GM19455 (cell line): Measurements from ENCODE around the gene ZNF516.
"Not testable (repeated sequence)": the region's sequence is repeated elsewhere in the genome, so short reads cannot be mapped to it uniquely, and the experiment has no call there.

ENCODE experiments used
- ATAC-seq: cut with Tn5 transposase; IDR thresholded peaks from one replicate; pipeline ENCODE4 v1.9.1; 2021; ENCODE audit not compliant: unreplicated experiment

Gene ZNF516, protein sequence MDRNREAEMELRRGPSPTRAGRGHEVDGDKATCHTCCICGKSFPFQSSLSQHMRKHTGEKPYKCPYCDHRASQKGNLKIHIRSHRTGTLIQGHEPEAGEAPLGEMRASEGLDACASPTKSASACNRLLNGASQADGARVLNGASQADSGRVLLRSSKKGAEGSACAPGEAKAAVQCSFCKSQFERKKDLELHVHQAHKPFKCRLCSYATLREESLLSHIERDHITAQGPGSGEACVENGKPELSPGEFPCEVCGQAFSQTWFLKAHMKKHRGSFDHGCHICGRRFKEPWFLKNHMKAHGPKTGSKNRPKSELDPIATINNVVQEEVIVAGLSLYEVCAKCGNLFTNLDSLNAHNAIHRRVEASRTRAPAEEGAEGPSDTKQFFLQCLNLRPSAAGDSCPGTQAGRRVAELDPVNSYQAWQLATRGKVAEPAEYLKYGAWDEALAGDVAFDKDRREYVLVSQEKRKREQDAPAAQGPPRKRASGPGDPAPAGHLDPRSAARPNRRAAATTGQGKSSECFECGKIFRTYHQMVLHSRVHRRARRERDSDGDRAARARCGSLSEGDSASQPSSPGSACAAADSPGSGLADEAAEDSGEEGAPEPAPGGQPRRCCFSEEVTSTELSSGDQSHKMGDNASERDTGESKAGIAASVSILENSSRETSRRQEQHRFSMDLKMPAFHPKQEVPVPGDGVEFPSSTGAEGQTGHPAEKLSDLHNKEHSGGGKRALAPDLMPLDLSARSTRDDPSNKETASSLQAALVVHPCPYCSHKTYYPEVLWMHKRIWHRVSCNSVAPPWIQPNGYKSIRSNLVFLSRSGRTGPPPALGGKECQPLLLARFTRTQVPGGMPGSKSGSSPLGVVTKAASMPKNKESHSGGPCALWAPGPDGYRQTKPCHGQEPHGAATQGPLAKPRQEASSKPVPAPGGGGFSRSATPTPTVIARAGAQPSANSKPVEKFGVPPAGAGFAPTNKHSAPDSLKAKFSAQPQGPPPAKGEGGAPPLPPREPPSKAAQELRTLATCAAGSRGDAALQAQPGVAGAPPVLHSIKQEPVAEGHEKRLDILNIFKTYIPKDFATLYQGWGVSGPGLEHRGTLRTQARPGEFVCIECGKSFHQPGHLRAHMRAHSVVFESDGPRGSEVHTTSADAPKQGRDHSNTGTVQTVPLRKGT

DNA sequence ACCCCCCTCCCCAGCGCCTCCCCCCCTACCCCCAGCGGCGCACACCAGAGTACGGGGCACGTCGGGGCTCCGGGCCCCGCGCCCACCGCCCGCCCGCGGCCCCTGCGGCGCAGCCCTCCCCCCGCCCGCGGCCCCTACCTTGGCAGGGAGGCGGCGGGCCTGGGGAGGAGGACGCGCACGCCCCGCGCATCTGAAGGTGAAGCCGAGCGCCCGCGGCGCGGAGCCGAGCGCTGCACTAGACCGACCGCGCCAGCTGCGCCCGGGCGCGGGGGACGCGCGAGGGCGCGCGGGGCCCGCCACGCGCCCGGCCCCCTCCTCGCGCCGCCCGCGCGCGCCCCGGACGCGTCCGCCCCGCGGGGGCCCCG is at the start of gene ZNF516:
Gene ZNF516 (minus strand): TSS at position 237 of the 365 bp plus-strand sequence. CDS start 52,188 bp downstream, outside the sequence.
- ATAC-seq = no peak

DNA sequence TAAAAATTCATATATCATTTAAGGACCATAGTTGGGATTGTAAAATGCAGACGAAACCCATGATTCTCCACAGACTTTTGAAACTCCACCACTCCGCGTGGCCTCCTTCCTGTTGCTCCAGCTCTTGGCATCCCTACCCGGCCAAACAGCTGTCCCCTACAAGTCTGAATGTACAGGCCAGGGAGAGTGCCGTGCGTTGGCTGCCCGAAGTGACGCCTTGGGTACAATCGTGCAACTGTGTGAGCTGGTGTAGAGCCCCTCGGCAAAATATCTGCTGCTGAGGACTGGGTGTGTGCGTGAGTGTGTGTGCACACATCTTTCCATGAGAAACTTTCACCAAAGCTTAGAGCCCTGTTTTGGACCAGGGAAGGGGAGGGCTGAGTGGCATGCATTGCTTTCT is 43.8 kb upstream of the ZNF516 start:
- ATAC-seq = no peak

DNA sequence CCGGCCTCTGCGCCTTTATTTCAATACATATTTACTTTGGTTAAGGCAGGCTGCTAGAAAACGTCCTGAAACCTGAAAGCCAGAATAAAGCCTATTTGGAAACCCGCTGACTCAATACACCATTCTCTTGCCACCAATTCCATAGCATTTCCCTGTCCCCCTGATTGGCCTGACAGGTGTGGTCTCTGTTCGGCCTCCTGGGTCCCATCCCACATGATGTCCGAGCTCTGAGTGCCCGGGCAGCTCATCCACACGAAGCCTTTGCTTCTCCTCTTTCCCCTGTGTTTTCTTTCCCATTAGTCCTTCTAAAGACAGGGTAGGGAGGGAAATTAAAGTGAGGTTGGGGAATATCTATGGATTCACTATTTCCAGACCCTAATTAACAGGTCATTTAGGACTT is 42.6 kb upstream of the ZNF516 start:
- no peak for ATAC-seq

DNA sequence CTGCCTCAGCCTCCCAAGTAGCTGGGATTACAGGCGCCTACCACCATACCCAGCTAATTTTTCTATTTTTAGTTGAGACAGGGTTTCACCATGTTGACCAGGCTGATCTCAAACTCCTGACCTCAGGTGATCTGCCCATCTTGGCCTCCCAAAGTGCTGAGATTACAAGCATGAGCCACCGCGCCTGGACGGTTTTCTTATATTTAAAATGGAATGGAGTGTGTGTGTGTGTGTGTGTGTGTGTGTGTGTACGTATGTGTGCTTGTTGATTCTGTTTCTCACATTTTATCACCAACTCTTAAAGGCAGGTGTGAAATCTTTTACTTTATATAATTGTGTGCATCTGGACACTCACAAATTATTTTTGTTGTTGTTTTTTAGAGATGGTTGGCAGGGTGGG is 41.6 kb upstream of the ZNF516 start:
- ATAC-seq = not testable (repeated sequence)

DNA sequence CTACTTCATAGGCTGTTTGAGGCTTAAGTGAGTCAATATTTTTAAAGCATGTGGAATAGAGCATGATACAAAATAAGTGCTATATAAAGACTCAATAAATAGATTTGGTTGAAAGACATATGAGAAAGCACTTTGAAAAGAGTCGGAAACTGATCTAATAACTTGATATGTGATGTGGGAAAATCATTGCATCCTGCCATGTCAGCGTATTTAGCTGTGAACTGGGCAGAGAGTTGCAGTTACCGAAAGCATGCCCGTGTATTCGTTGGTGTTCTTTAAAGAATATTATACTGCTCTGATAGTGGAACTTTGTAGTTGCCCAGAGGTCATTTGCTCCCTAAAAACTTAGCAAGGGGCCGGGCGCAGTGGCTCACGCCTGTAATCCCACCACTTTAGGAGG is 37.8 kb upstream of the ZNF516 start:
- no peak for ATAC-seq

DNA sequence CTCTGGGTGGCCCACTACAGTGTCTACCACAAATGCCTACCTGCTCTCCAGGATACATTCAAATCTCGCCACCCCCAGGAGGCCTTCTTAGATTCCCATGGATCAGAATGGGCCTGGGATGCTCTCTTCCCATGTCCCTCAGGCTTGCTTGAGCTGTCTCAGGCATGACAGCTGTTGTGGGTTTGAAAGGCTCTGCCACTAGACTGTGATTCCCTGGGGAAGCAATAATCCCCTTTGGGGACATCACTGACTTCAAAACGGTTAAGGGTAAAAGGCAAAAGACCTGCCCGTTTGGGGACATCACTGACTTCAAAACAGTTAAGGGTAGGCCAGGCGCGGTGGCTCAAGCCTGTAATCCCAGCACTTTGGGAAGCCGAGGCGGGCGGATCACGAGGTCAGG is 35.8 kb upstream of the ZNF516 start:
- ATAC-seq = no peak

DNA sequence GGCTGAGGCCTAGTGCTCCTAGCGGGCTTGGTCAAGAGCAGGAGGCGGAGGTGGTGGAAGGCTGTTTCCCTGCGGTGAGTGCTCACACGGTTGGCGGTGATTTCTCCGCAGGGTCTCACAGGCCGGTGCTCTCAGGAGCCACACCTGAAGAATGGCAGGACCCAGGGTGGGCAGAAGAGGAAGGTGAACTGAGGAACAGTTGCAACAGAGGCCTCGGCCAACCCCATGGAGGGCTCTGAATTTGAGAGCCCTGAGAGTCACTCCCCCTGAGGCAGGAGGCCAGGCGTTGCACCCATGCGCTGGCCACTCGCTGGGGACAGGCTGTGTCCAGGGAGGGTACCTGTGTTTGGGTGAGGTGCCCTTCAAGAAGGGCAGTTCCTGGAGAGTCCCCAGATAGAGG is 35.3 kb upstream of the ZNF516 start:
- no peak for ATAC-seq

DNA sequence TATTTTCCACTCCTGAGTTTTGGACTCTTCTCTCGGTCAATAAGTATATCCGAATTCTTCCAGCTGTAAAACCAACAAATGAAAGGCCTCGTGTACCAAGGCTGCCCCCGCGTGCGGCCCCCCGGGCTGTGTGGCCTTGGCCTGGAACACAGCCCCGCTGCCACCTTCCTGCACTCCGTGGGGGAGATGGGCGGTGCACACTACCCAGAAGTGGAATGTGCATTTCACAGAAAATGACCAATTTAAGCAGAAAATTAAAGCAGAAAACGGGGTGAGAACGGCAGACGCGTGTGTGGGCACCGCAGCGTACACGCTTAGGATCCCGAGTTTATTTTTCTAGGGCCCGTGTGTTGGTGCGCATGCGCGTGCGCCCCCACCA is 34.4 kb upstream of the ZNF516 start:
- no peak for ATAC-seq

DNA sequence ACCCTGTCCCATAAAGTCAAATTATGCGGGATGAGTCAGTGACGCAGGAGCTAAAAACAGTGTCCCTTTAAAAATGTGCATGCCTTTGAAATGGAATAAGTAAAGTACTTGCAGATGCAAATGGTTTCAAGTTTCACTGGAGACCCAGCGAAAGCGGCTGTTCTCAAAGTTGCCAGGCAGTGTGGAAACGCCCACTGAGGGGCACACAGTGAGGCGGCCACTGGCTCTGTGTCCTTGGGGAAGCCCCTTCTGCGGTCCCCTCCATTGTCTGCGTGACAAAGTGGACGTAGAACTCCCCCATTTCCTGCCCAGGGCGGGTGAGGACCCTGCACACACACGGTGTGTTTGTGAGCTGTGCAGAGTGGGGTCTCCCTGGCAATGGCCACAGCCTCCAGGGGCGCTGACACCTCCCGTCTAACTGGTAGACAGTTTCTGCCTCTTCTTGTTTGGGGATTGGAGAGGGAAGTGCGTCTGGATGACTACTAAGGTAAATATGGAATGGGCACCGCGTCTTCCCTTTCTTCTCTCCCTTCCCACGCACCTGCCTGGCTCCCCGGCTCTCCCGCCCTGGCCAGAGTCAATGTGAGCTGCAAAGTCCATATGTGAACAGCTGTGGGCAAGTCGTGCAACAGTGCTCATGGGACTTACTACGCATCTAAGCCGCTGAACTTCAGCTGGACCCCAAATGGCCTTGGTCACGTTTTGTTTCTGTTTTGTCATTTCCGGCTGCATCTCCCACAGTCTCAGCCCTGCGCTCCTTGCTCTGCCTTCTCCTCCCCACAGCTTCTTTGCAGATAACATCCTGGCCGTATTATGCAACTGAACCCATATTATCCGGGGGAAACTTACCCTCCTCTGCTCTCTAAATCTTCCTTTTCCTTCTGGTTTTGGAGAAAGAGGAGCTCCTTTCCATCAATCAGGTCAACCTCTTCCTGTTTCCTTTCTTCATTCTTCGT is 33.7 kb upstream of the ZNF516 start:
- no peak for ATAC-seq

DNA sequence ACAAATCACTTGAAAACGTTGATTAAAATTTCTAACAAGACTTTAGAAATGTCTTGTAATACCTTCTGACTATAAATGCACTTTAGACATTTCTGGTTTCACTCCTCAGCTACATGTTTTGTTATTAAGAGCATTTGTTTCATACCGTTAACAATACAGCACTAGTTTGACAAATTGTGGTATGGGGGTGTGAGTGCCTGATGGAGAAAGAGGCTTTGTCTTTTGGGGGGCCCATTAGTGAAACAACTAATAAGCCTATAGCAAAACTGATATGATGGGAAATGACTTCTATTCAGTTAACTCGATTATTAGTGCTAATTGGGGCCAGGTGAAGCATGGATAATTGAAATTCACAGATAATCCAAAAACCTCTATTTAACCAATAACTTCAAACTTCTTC is 30.9 kb upstream of the ZNF516 start:
- no peak for ATAC-seq

DNA sequence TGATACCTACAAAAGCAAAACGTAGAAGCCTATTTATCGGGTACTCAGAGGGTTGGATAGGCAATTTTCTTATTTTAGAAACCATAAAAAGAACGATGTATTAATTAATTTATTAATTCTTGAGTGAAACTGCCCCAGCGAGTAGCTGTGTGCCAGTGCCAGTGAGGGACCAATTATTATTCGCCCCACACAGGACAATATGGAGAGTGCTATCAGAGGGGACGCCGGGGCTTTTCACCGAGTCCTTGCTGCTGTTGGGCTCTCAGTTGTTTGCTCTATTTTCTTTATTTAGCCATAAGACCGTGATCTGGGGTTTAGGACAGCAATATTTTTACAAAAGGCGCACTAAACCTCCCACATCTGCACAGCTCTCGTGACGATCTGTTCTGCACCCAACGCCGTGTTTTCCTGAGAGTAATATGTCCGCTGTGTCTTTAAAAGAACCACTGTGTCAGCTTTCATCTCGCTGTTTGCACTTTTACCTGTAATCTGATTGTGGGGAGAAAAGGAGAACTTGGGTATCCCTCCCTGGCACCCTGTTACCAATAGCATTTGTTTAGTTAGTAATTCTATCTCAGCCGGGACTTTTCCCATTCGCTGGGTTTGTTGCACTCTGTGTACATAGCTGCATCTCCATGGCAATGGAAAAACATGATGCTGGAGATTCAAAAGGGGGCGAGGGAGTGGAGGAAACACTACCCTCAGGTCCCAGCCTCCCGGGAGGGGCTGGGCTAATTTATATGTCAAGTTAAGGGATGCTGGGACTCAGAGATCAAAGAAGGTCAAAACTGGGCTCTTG is 30.1 kb upstream of the ZNF516 start:
- no peak for ATAC-seq

DNA sequence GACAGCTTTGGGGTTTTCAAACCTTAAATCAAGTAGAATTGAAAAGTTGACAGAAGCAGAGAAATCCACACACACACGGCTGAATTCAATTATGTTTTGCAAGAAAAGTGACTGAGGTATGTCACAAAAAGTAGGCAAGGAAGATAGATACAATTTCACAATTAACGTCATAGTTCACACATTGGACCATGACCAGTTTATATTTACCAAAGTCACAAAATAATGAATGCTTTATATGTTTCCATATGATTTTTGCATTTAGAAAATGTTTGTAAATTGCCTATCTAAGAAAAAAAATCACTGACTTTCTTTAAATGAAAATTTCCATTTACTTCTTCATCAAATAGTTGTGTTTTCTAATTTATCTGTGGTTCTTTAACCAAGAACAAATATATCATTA is 29.4 kb upstream of the ZNF516 start:
- no peak for ATAC-seq

DNA sequence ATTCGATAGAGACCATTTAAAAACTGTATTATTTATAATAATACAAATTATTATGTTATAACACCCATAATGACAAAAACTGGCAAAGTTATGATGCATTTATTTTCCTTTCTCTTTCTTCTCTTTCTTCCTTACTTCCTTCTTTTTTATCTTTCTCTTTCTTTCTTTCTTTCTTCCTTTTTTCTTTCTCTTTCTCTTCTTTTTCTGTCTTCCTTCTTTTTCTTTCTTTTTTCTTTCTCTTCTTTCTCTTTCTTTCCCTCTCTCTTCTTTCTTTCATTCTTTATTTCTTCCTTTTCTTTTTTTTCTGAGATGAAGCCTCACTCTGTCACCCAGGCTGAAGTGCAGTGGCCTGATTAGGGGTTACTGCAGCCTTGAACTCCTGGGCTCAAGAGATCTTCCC is 27.5 kb upstream of the ZNF516 start:
- no peak for ATAC-seq

DNA sequence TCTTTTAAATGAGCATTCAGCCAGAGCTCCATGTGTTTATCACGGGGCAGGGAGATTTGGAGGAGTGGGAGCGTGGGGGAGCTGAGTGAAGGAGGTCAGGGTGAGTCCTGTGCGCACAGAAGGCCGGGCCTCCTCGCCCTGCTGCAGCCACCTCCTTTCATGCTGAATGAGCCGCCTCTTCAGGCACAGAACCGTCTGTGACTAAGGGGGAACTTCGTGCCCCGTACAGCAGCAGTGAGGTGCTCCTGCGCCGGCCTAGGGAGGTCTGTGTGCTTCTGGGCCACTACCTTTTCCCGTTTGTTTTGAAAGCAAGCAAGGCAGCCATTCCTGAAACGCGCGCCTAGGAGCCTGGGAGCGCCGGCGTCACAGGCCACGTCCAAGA is 27.1 kb upstream of the ZNF516 start:
- no peak for ATAC-seq

DNA sequence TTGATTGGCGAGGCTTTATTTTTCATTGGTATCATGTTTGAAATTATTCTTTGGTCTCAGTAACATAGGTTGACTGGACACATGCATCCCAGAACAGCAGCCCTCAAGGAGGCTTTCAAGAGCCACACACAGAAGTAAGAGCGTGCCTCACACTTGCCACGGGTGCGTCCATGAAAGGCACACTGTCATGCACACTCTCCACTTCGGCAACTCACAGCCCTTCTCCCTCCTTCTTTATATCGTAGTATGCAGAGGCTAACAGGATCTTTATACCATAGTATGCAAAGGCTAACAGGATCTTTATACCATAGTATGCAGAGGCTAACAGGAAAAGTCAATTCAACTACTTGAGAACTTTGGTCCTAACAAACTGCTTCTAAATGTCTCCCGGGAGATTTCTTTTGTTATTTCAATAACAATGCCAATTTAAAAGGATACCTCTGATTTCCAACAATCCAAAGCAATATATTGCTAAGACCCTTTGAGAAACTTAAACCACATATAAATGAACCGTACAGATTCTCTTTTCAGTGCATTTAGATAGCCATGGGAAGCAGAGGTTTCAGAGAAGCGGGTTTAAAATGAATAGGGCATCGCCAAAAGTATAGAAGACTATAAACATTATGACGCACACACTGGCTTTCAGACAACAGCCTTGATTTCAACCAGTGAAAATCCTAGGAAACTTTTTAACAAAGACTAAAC is 26.5 kb upstream of the ZNF516 start:
- ATAC-seq = no peak

DNA sequence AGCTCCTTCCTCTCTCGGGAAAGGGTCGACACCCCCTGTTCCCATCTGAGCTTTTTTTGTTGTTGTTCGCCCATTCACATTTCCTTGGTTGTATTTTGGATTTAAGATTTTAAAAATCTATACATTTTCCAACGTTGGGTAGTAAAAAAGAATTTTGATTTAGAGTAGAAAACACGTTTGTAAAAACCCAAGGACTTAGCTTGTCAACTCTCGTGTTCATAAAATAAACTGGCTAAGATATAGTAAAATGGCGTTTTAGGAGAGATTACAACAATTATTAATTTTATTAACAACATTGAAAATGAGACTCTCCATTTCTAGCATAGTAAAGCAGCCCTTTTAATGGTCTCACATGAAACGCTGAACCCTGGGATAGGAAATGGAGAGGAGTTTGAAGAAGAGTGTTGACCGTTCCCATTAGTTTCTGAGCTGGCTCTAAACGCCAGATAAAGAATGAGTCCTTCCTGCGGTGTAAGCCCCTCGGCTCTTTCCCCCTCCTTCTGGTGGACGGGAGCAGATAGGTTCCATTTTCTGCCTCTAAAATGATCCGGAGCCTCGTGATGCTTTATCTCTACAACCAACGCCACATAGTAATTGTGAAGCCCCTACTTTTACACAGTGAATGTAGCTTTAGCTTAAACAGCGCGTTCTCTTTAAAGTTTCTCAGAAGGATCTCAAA is 24.0 kb upstream of the ZNF516 start:
- no peak for ATAC-seq

DNA sequence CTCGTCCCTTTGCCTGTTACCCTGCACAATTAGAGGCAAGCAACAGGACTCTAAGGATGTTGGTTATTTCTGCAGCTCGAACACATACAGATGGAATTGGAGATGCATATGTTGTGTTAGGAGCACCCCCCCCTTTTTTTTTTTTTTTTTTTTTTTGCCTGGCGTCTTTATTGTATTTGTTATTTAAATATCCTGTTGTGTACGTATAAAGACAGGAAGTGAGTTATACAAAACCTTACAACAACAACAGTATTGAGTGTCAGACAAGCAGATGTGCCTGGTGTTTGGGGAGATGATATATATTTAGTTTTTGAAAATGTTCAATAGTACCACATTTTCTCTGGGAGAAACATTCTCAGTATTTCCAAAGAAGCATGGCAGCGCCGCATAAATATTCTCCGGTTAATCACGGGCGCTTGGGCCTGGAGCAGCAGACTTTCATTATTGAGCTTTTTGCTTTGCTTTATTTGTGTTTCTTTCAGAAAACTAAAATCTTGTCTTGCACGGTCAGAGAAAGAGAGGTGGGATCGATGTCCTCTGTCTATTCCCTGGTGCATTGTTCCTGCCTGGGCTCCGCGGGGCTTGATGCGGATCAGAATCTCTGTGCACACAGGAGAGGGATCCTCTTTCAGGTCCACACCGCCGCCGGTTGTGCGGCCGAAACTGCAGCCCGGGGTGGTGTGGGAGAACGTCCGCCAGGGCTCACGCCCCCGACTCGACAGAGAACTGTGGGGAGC is 23.2 kb upstream of the ZNF516 start:
- no peak for ATAC-seq

DNA sequence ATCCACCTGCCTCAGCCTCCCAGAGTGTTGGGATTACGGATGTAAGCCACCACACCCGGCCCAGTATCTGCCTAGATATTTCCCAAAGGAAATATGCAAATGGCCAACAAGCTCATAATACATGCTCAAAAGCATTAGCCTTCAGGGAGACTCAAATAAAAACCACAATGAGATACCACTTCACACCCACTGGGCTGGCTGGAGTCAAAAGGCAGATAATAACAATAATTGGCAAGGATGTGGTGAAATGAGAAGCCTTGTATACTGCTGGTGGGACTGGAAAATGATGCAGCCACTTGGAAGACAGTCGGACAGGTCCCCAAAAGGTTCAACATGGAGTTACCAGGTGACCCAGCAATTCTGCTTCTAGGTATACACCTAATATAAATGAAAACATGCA is 20.5 kb upstream of the ZNF516 start:
- no peak for ATAC-seq
